Measurements from ENCODE around the gene ASIC4. TPM values are rescaled to one million over a fixed set of nuclear protein-coding genes. Genes with fewer than 3 reads are reported as not detected.

Gene ASIC4
- polyA plus RNA-seq, 3 donors: not detected

- H4K20me1 ChIP-seq (ENCODE audit: insufficient read depth, low read length): no peaks in the 10 kb centered on the region
- peak overlapping the region in 1 of 7 donors; percentile 68 for H3K27ac Mint-ChIP-seq
- 96% methylated on average over 19 of the region's 20 CpGs for WGBS (ENCODE audit: insufficient coverage)
- peaks cover 17 to 30% of the 10 kb centered on the region in 2 donors for H3K27me3 ChIP-seq (ENCODE audit: control insufficient read depth in 2 of 2, insufficient read depth in 2 of 2, low read length in 2 of 2)
- no peak overlapping the region for H2AFZ ChIP-seq (ENCODE audit: insufficient read depth, low read depth, low read length, poor library complexity, severe bottlenecking)
- no peak overlapping the region for H3K4me3 Mint-ChIP-seq
- peaks cover 0 to 5% of the 10 kb centered on the region in 2 donors for H3K9me3 ChIP-seq (replicated peaks in 1 of 2; ENCODE audit: control insufficient read depth in 1 of 2, insufficient read depth in 1 of 2, low read length in 2 of 2)
- H3K27me3 Mint-ChIP-seq (ENCODE audit: low read depth in 3 of 3): peaks cover 26 to 32% (median 29%) of the 10 kb centered on the region in 3 donors
- peaks cover 0 to 5% (median 1%) of the 10 kb centered on the region in 7 donors for H3K9me3 Mint-ChIP-seq
- peaks cover 0 to 1% of the 10 kb centered on the region in 2 donors for H3K36me3 Mint-ChIP-seq
- H3K4me3 ChIP-seq (replicated peaks in 1 of 3; ENCODE audit: low read depth in 2 of 3, low read length in 3 of 3): no peak overlapping the region
- no peaks in the 10 kb centered on the region for H3K79me2 ChIP-seq (ENCODE audit: insufficient read depth, low read length)
- no peak overlapping the region for H3K4me2 ChIP-seq (replicated peaks; ENCODE audit: extremely low read depth, low read length, poor library complexity, severe bottlenecking)
- peaks cover 6% of the 10 kb centered on the region for H3K4me1 Mint-ChIP-seq
- no peak overlapping the region for H3K27ac ChIP-seq (ENCODE audit: low read depth in 1 of 2, low read length in 2 of 2)
- no peak for TF ChIP-seq CTCF (IDR thresholded peaks at IDR 0.05)
- no peak overlapping the region for H3K9ac ChIP-seq (ENCODE audit: insufficient read depth, low read length, poor library complexity, severe bottlenecking)
- intact Hi-C loops (cut with micrococcal nuclease): no loop called here
- peaks cover 12 to 18% of the 10 kb centered on the region in 2 donors for H3K4me1 ChIP-seq (ENCODE audit: control insufficient read depth in 1 of 2, insufficient read depth in 2 of 2, low read length in 2 of 2)
- DNase-seq: no peak
- H3K36me3 ChIP-seq (replicated peaks in 1 of 2; ENCODE audit: control insufficient read depth in 1 of 2, insufficient read depth in 2 of 2, low read length in 2 of 2): no peaks in the 10 kb centered on the region
These were observed 41.7 kb downstream of the ASIC4 start for GRCh38 chr2:219555956-219556355.

- Mint-ChIP-seq H3K36me3 (no peaks in the 10 kb centered on the region), H3K27ac (no peak overlapping the region), H3K4me3 (no peak overlapping the region), H3K27me3 (ENCODE audit: low read depth in 3 of 3) (peaks cover 21 to 27% (median 25%) of the 10 kb centered on the region in 3 donors), H3K9me3 (peaks cover 0 to 4% (median 0%) of the 10 kb centered on the region in 7 donors), H3K4me1 (peaks cover 5% of the 10 kb centered on the region)
- TF ChIP-seq CTCF (IDR thresholded peaks at IDR 0.05): no peak
- no peak for DNase-seq
- H3K9me3 ChIP-seq (replicated peaks in 1 of 2; ENCODE audit: control insufficient read depth in 1 of 2, insufficient read depth in 1 of 2, low read length in 2 of 2): peaks cover 0 to 5% of the 10 kb centered on the region in 2 donors
- H3K9ac ChIP-seq (ENCODE audit: insufficient read depth, low read length, poor library complexity, severe bottlenecking): no peak overlapping the region
- WGBS (ENCODE audit: insufficient coverage): 88% methylated on average over 16 of the region's 19 CpGs
- intact Hi-C loops (cut with micrococcal nuclease): no loop called here
- peaks cover 16 to 25% of the 10 kb centered on the region in 2 donors for H3K27me3 ChIP-seq (ENCODE audit: control insufficient read depth in 2 of 2, insufficient read depth in 2 of 2, low read length in 2 of 2)
- no peaks in the 10 kb centered on the region for H3K36me3 ChIP-seq (replicated peaks in 1 of 2; ENCODE audit: control insufficient read depth in 1 of 2, insufficient read depth in 2 of 2, low read length in 2 of 2)
- peaks cover 12 to 18% of the 10 kb centered on the region in 2 donors for H3K4me1 ChIP-seq (ENCODE audit: control insufficient read depth in 1 of 2, insufficient read depth in 2 of 2, low read length in 2 of 2)
- no peak overlapping the region for H3K4me3 ChIP-seq (replicated peaks in 1 of 3; ENCODE audit: low read depth in 2 of 3, low read length in 3 of 3)
- no peak overlapping the region for H3K27ac ChIP-seq (ENCODE audit: low read depth in 1 of 2, low read length in 2 of 2)
- H4K20me1 ChIP-seq (ENCODE audit: insufficient read depth, low read length): no peaks in the 10 kb centered on the region
- H2AFZ ChIP-seq (ENCODE audit: insufficient read depth, low read depth, low read length, poor library complexity, severe bottlenecking): no peak overlapping the region
- H3K4me2 ChIP-seq (replicated peaks; ENCODE audit: extremely low read depth, low read length, poor library complexity, severe bottlenecking): no peak overlapping the region
- H3K79me2 ChIP-seq (ENCODE audit: insufficient read depth, low read length): no peaks in the 10 kb centered on the region
These were observed 42.1 kb downstream of the ASIC4 start for GRCh38 chr2:219556413-219556812.
